WTC11 (cell line): ENCODE data around the gene RPS6KA6. TPM values are rescaled to one million over a fixed set of nuclear protein-coding genes. Genes with fewer than 3 reads are reported as not detected.

ENCODE experiments used
- ATAC-seq: fragments of 200-7000 bp; cut with Tn5 transposase; 2 replicates; pipeline ENCODE4 v1.10.0; 2021; ENCODE audit warnings: mild to moderate bottlenecking, moderate library complexity
- CTCF ChIA-PET: fragments of 300-600 bp; sonication (Branson Sonifier 250); formaldehyde crosslinking; loops from one replicate; lab custom pipeline; 2021; ENCODE audit warnings: antibody characterized with exemption; lab: Charles Lee
- POLR2A ChIA-PET: fragments of 350-600 bp; sonication (Branson Sonifier 250); formaldehyde crosslinking; loops from one replicate; lab custom pipeline; 2021; ENCODE audit warnings: antibody characterized with exemption; lab: Charles Lee
- DNase-seq: peaks from one replicate; pipeline ENCODE4 v3.0.0; 2021; ENCODE audit warnings: low spot score
- H3K27ac Mint-ChIP-seq: 2 replicates; pipeline ENCODE4 v1.8.0; 2021; ENCODE audit warnings: mixed read lengths
- H3K27me3 Mint-ChIP-seq: 2 replicates; pipeline ENCODE4 v1.8.0; 2021; ENCODE audit warnings: low read depth, mild to moderate bottlenecking, moderate library complexity, mixed read lengths
- H3K36me3 Mint-ChIP-seq: 2 replicates; pipeline ENCODE4 v1.8.0; 2021; ENCODE audit warnings: mixed read lengths
- H3K4me1 Mint-ChIP-seq: 2 replicates; pipeline ENCODE4 v1.8.0; 2022; ENCODE audit warnings: mixed read lengths
- H3K4me3 Mint-ChIP-seq: 2 replicates; pipeline ENCODE4 v1.8.0; 2021; ENCODE audit warnings: mild to moderate bottlenecking, moderate library complexity, mixed read lengths
- H3K9me3 Mint-ChIP-seq: 2 replicates; pipeline ENCODE4 v1.8.0; 2021; ENCODE audit warnings: mixed read lengths
- AFF4 ChIP-seq: sonication (generic); formaldehyde crosslinking; IDR thresholded peaks from 2 replicates; pipeline ENCODE4 v1.8.1; 2023; ENCODE audit warnings: mild to moderate bottlenecking, missing genetic modification reagents, borderline replicate concordance
- AR ChIP-seq: fragments of 250-450 bp; sonication (Bioruptor Pico); IDR thresholded peaks from 2 replicates; pipeline ENCODE4 v1.9.0; 2021; ENCODE audit warnings: mild to moderate bottlenecking
- GABPB1 ChIP-seq: sonication (generic); formaldehyde crosslinking; IDR thresholded peaks from 2 replicates; pipeline ENCODE4 v1.8.1; 2023; ENCODE audit warnings: mild to moderate bottlenecking, missing genetic modification reagents
- GRHL2 ChIP-seq: fragments of 250-450 bp; sonication (Bioruptor Pico); IDR thresholded peaks from 2 replicates; pipeline ENCODE4 v1.8.0; 2022; ENCODE audit warnings: mild to moderate bottlenecking, moderate library complexity; ENCODE audit not compliant: insufficient replicate concordance, severe bottlenecking
- IRF2 ChIP-seq: sonication (generic); formaldehyde crosslinking; IDR thresholded peaks from 2 replicates; pipeline ENCODE4 v1.8.0; 2022; ENCODE audit warnings: low read depth, missing genetic modification reagents, borderline replicate concordance
- MLX ChIP-seq: sonication (generic); formaldehyde crosslinking; IDR thresholded peaks from 2 replicates; pipeline ENCODE4 v1.8.1; 2023; ENCODE audit warnings: mild to moderate bottlenecking, missing genetic modification reagents, moderate library complexity
- NFYB ChIP-seq: sonication (generic); formaldehyde crosslinking; conservative IDR thresholded peaks from 2 replicates; pipeline ENCODE4 v1.8.0; 2022; ENCODE audit warnings: low read depth, missing genetic modification reagents
- OVOL2 ChIP-seq: fragments of 250-450 bp; sonication (Bioruptor Pico); IDR thresholded peaks from 2 replicates; pipeline ENCODE4 v1.9.0; 2021; ENCODE audit warnings: mild to moderate bottlenecking, borderline replicate concordance
- PRDM15 ChIP-seq: sonication (generic); formaldehyde crosslinking; IDR thresholded peaks from 2 replicates; pipeline ENCODE4 v1.8.0; 2022; ENCODE audit warnings: missing genetic modification reagents
- PRRX2 ChIP-seq: fragments of 250-450 bp; sonication (Bioruptor Pico); IDR thresholded peaks from 2 replicates; pipeline ENCODE4 v1.8.0; 2021; ENCODE audit warnings: mild to moderate bottlenecking
- SP1 ChIP-seq: sonication (generic); formaldehyde crosslinking; conservative IDR thresholded peaks from 2 replicates; pipeline ENCODE4 v1.8.1; 2022; ENCODE audit warnings: missing genetic modification reagents
- ZSCAN18 ChIP-seq: fragments of 250-450 bp; sonication (Bioruptor Pico); IDR thresholded peaks from 2 replicates; pipeline ENCODE4 v2.1.2; 2022; ENCODE audit warnings: mild to moderate bottlenecking, moderate library complexity
- total RNA-seq: library from RNA; stranded (reverse); gene quantifications from 3 replicates; pipeline ENCODE4 v1.2.3, GENCODE V29; 2021

The RPS6KA6 gene
- total RNA-seq, 1 experiment from 2014 or later = 13.3 TPM

GRCh38 chrX:84221181-84221580, 33.2 kb upstream of the RPS6KA6 start (continued):
- TF ChIP-seq PRDM15 (CRISPR knock-in tag) (no peak), AR (no peak), NFYB (CRISPR knock-in tag) (no peak), MLX (CRISPR knock-in tag) (no peak), GRHL2 (CRISPR knock-in tag) (no peak), SP1 (CRISPR knock-in tag) (no peak), ZSCAN18 (no peak), OVOL2 (CRISPR knock-in tag) (no peak), PRRX2 (CRISPR knock-in tag) (no peak)

- DNase-seq = no peak
- peaks cover 10% of the 10 kb centered on the region for H3K4me1 Mint-ChIP-seq
- no peaks in the 10 kb centered on the region for H3K36me3 Mint-ChIP-seq
- 0 out of 2 replicates have a peak, but pooled peaks cover 2% of the 10 kb centered on the region for H3K9me3 Mint-ChIP-seq
- no peak overlapping the region for H3K4me3 Mint-ChIP-seq
- POLR2A ChIA-PET = no interaction called here
- TF ChIP-seq GABPB1 (CRISPR knock-in tag) = no peak
- TF ChIP-seq AFF4 (CRISPR knock-in tag) = no peak
- TF ChIP-seq IRF2 (CRISPR knock-in tag) = no peak
- CTCF ChIA-PET = no interaction called here
- no peaks in the 10 kb centered on the region for H3K27me3 Mint-ChIP-seq
- peak overlapping the region; percentile 33; the same call in 1 of the 2 replicates for H3K27ac Mint-ChIP-seq
- no peak for ATAC-seq
Observed at GRCh38 chrX:84219551-84219950, 31.6 kb upstream of the RPS6KA6 start.
